HG02798 (cell line): Measurements from ENCODE around the gene THAP4.
"Not testable (repeated sequence)": the region's sequence is repeated elsewhere in the genome, so short reads cannot be mapped to it uniquely, and the experiment has no call there.

Experiments
- ATAC-seq: cut with Tn5 transposase; IDR thresholded peaks from one replicate; pipeline ENCODE4 v1.9.1; 2021; ENCODE audit warnings: mild to moderate bottlenecking; ENCODE audit not compliant: unreplicated experiment, poor library complexity

The THAP4 gene

GRCh38 chr2:241567266-241567665, 69.7 kb downstream of the THAP4 start:
- ATAC-seq, result not testable (repeated sequence)

DNA sequence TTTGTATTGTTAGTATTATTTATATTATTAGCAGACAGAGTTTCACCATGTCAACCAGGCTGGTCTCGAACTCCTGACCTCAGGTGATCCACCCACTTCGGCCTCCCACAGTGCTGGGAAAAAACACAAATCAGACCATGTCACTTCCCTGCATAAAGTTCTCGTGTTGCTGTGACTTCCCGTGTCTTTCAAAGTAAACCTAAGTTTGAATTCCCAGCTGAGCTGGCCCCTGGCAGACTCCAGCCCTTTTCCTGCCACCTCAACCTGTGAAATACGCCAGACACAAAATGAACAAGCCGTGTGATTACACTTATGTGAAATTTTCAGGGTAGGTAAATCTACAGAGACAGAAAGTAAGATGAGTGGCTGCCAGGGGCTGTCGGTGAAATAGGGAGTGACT, 70.5 kb downstream of the THAP4 start:
- ATAC-seq, result no peak

GRCh38 chr2:241566021-241566420, 70.9 kb downstream of the THAP4 start:
- not testable (repeated sequence) for ATAC-seq

- ATAC-seq, result no peak
Measured at GRCh38 chr2:241565411-241565810, 71.5 kb downstream of the THAP4 start.

DNA sequence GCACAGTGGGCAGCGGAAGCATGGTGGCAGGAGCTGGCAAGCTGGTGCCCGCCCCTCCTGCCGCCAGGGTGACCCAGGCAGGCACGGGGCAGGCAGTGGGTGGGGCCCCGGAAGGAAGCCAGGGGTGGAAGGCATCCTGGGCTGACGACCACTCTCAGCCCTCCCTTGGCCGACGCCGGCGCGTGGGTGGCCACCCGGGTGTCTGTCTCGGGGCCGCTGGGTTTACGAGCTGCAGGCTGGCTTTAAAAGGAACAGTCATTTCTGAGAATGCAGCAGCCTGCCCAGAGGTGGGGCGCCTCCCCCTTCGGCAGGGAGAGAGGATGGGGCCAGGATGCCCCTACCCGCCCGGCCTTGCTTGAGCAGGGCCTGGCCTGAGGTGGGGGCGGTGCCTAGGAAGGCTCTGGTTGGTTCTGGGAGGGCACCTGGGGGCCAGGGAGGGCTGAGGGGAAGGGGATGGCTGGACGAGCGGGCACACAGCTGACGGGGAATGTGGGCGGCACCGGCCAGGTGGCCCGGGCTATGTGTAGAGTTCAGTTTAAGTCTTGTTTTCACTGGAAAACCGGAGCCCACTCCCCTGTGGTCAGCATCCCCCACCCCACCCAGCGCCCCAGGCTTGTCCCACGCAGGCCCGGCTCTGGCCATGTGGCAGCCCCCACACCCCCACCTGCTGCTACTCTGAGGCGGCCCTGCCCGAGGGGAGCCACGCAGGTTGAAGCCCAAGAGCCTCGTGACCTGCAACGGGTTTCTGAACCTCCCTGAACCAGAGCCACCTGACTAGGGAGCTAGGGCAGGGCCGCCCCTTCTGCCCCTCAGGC, 72.2 kb downstream of the THAP4 start:
- no peak for ATAC-seq

- no peak for ATAC-seq
Measured at GRCh38 chr2:241563981-241564595, 72.9 kb downstream of the THAP4 start.

- ATAC-seq, result no peak
Measured at GRCh38 chr2:241563571-241563980, 73.4 kb downstream of the THAP4 start.

DNA sequence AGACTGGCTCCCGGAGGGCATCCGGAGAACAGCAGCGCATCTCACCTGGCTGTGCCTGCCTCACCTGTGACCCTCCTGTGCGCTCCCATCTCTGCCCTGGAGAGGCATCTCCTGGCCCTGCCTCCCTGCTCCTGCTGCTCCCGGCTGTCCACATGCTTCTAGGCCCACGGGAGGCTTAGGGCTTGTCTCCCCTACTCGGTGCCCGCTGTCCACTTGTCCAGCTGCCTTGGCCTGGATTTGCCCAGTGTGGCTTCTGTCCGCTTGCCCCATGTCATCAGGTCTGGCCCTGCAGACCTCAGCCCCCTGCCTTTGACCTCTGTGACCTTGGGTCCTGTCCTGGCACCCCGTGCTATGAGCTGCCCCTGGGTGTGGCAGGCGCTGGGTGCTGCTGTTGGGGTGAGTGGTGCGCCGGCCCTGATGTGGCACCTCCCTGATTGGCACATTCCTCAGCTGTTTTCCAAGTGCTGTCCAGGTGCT, 73.9 kb downstream of the THAP4 start:
- ATAC-seq, result no peak

GRCh38 chr2:241562269-241562891, 74.6 kb downstream of the THAP4 start:
- no peak for ATAC-seq

- ATAC-seq, result no peak
Measured at GRCh38 chr2:241561832-241562231, 75.1 kb downstream of the THAP4 start.

DNA sequence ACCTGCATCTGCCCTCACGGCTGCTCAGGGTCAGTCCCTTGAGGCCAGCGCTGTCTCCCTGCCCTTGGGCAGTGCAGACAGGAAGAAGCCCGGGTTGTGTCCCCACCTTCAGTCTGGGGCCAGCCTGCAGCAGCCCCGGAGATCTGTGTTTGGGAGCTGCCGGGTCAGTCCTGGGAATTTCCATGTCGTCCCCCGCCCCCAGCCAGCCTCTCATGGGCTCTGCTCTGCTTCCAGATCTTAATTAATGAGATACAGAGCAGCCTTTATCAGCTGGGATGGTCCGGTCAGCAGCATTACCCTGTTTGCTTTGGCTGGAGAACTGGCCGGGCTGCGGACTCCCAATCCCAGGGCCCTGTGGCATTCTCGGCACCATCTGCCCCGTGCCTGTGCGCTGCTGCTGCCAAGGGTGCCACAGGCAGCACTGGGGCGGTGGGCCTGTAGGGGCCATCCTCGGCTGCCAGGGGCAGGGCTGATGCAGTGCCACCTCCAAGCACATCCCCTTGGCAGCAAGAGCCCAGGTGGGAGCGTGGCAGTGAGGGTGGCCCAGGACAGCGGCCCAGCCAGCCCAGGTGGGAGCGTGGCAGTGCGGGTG, 76.0 kb downstream of the THAP4 start:
- ATAC-seq, result no peak

DNA sequence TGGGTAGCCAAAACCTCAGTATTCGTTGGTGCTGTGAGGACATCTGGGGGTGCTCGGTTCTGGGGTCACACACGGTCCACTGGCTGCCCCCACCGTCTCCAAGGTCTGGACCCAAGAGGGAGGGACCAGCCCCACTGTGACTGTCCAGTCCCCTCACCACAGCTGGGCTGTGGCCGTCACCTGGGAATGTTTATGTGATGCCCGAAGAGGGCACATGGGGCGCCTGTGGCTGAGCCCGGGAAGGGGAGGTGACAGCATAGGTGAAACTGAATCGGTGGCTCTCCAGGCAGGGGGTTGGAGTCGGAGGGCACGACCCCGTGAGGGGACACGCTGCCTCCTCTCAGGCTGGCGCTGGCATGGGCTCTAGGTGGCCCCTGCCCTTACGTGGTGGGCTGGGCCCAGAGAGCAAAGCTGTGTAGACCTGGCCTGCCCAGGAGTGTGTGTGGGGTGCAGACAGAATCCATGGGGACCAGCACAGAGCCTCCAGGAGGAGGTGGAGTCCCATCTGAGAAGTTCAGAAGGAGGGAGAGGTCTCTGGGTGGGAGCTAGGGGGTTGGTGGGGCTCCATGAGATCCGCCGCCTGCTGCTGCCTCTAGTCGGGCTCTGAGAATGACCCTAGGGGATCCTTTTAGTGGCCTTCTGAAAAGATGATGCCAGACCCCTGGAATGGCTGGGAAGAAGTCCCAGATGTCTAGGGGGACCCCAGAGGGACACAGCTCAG, 76.6 kb downstream of the THAP4 start:
- ATAC-seq, result no peak

- ATAC-seq, result no peak
Measured at GRCh38 chr2:241559323-241560161, 77.4 kb downstream of the THAP4 start.

- ATAC-seq, result no peak
Measured at GRCh38 chr2:241558532-241559322, 78.2 kb downstream of the THAP4 start, which contains the start of gene BOK. Gene BOK, plus strand, starts transcription at chr2:241558745. Its CDS starts 739 bp downstream, at chr2:241559484.

GRCh38 chr2:241556746-241557145, 80.2 kb downstream of the THAP4 start:
- ATAC-seq, result no peak

DNA sequence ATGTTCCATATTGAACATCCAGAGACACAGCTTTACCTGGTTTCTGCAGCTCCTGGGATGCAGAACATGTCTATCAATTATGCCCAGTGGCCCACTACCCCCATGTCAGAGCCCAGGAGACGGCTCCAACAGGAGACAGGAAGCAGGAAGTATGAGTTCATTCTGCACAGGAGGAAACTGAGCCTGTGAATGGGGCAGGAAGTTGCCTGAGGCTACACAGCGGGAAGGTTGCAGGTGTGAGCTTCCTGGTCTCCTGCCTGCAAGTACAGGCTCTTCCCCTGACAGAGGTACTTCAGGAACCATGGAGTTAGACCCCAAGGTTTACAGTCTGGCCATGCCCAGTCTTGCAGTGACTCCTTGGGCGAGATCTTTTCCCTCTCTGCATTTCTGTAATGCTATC, 81.2 kb downstream of the THAP4 start:
- ATAC-seq, result no peak

DNA sequence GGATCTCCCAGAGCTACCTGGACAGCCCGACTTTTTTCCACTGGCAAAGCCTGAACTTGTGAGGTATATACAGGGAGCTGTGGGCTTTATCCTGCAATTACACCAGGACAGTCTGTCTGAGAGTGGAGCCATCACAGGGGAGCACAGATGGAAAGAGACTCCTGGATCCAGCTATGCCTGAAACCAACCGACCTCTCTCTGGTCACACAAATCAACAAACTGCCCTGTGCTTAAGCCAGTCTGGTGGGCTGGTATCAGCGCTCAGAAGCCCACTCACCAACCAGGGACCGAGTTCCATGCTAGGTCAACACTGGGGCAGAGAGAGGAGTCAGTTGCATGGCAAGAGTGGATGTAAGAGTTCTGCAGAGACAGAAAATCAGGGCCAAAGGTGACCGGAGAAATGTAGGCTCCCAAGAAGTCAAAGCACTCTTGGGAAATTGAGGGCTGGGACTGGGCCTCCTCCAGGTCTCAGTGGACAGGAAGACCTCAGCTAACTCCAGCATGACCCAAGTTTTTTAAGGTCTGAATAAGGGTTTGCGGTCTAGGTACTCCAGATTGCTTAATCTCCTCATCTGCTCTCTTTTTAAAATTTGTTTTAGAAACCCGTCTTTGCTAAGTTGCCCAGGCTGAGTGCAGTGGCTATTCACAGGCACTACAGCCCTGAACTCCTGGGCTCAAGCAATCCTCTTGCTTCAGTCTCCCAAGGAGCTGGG, 82.2 kb downstream of the THAP4 start:
- no peak for ATAC-seq

DNA sequence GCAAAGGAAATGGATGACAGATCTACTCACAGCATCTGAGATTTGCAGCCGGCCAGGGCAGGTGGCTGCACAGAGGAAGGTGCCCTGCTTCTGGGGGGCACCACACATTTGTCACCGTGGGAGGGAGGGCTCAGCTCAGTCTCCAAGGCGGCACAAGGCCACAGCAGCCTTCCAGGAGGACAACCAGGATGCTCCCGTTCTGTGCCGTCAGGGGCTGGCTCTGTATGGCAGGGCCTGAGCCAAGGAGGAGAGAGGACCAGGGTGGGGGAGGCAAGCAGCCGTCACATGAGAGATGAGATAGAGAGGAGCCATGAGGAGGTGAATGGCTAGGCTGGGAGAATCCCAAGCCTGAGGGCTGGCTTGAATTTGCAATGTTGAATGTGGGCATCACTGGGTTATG, 83.0 kb downstream of the THAP4 start:
- no peak for ATAC-seq
